Measurements from ENCODE around the gene CNEP1R1.

DNA sequence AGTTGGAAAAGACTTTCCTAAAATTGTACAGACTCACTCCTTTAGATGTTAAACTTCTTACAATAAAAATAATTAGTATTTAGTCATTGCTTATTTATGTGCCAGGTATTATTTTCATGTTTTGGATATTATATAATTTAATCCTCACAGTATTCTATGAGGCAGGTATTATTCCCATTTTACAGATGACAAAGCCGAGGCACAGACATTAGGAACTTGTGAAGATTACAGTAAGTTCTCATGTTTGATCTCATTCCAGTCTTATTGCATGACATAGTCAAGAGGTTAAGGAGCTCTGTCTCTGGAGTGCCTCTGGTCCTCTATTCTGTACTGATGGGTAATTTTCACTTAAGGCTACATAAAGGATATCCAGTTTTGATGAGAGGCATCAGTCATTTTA is 44.0 kb downstream of the CNEP1R1 start:
- no peak for TF ChIP-seq ZNF232 (CRISPR knock-in tag; IDR thresholded peaks at IDR 0.05)
- no peak for TF ChIP-seq USF2 (CRISPR knock-in tag; IDR thresholded peaks at IDR 0.05)
- TF ChIP-seq CREM (CRISPR knock-in tag; IDR thresholded peaks at IDR 0.05) = no peak
- TF ChIP-seq, protein P1, sequence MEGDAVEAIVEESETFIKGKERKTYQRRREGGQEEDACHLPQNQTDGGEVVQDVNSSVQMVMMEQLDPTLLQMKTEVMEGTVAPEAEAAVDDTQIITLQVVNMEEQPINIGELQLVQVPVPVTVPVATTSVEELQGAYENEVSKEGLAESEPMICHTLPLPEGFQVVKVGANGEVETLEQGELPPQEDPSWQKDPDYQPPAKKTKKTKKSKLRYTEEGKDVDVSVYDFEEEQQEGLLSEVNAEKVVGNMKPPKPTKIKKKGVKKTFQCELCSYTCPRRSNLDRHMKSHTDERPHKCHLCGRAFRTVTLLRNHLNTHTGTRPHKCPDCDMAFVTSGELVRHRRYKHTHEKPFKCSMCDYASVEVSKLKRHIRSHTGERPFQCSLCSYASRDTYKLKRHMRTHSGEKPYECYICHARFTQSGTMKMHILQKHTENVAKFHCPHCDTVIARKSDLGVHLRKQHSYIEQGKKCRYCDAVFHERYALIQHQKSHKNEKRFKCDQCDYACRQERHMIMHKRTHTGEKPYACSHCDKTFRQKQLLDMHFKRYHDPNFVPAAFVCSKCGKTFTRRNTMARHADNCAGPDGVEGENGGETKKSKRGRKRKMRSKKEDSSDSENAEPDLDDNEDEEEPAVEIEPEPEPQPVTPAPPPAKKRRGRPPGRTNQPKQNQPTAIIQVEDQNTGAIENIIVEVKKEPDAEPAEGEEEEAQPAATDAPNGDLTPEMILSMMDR (IDR thresholded peaks at IDR 0.05) = no peak
- TF ChIP-seq TCF7 (CRISPR knock-in tag; IDR thresholded peaks at IDR 0.05; ENCODE audit: low read depth) = no peak
- TF ChIP-seq SMAD3 (CRISPR knock-in tag; IDR thresholded peaks at IDR 0.05; ENCODE audit: borderline replicate concordance) = no peak
- TF ChIP-seq JUN (CRISPR knock-in tag; IDR thresholded peaks at IDR 0.05) = no peak
- no peak for TF ChIP-seq SP1 (CRISPR knock-in tag; conservative IDR thresholded peaks at IDR 0.05)
- no peak for TF ChIP-seq NR3C1 (CRISPR knock-in tag; conservative IDR thresholded peaks at IDR 0.05; ENCODE audit: low read depth)
- no peak for TF ChIP-seq ESRRA (CRISPR knock-in tag; IDR thresholded peaks at IDR 0.05; ENCODE audit: borderline replicate concordance)
- no peak for TF ChIP-seq FOXP1 (CRISPR knock-in tag; IDR thresholded peaks at IDR 0.05; ENCODE audit: borderline replicate concordance)

Data from WTC11 (cell line).